Activated CD4-positive, alpha-beta T cell treated with anti-CD3 and anti-CD28 coated beads, Interleukin-2, amount 10 ng/mL, durations not matched to agents 24 days and 14 days (primary cell): ENCODE data around the gene CIT. TPM values are rescaled to one million over a fixed set of nuclear protein-coding genes. Genes with fewer than 3 reads are reported as not detected.
"Not testable (repeated sequence)": the region's sequence is repeated elsewhere in the genome, so short reads cannot be mapped to it uniquely, and the experiment has no call there.

ENCODE experiments used
- DNase-seq: peaks from one replicate; pipeline ENCODE4 v3.0.0; 2022
- H3K27ac Mint-ChIP-seq: one replicate; pipeline ENCODE4 v1.8.0; 2022; ENCODE audit warnings: mild to moderate bottlenecking, mixed read lengths
- H3K27me3 Mint-ChIP-seq: one replicate; pipeline ENCODE4 v1.8.0; 2022; ENCODE audit warnings: mixed read lengths
- H3K36me3 Mint-ChIP-seq: one replicate; pipeline ENCODE4 v1.8.0; 2022; ENCODE audit warnings: low read depth, mild to moderate bottlenecking, mixed read lengths
- H3K4me1 Mint-ChIP-seq: one replicate; pipeline ENCODE4 v1.8.0; 2021; ENCODE audit warnings: mixed read lengths
- H3K4me3 Mint-ChIP-seq: one replicate; pipeline ENCODE4 v1.8.0; 2022; ENCODE audit warnings: mild to moderate bottlenecking, moderate library complexity, mixed read lengths
- H3K9me3 Mint-ChIP-seq: one replicate; pipeline ENCODE4 v1.8.0; 2021; ENCODE audit warnings: mixed read lengths
- intact Hi-C: fragments of 100-400 bp; cut with micrococcal nuclease; formaldehyde crosslinking; loops from one replicate; pipeline ENCODE4 v1.15.1; 2023
- total RNA-seq: library from RNA; stranded (reverse); gene quantifications from 2 replicates; pipeline ENCODE4 v1.2.3, GENCODE V29; 2022

Gene CIT
- total RNA-seq, 1 donor from 2014 or later: 51.5 TPM

- no peaks in the 10 kb centered on the region for H3K36me3 Mint-ChIP-seq
- no peak overlapping the region for H3K4me3 Mint-ChIP-seq
- peaks cover 14% of the 10 kb centered on the region for H3K4me1 Mint-ChIP-seq
- DNase-seq: no peak
- no peak overlapping the region for H3K27ac Mint-ChIP-seq
- H3K27me3 Mint-ChIP-seq: peaks cover 10% of the 10 kb centered on the region
- no peaks in the 10 kb centered on the region for H3K9me3 Mint-ChIP-seq
- intact Hi-C loops: no loop called here
Observed at GRCh38 chr12:119661882-119662281, 215.2 kb downstream of the CIT start.

DNA sequence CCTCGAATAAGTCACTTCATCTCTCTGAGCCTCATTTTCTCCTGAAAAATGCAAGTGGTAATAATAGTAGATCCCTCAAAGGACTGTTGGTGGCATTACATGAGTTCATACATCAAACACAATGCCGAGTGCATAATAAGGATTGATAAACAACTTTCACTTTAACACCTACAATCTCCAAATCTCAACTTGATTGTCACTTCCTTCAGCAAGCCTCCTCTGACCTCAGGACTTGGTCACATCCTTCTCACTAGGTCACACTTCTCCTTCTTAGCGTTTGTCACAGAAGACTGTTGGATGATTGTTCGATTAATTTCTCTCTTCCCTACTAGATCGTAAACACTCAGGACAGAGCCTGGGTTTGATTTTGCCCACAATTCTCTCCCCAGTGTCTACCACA, 217.0 kb downstream of the CIT start:
- no peak overlapping the region for H3K27ac Mint-ChIP-seq
- intact Hi-C loops: no loop called here
- no peaks in the 10 kb centered on the region for H3K36me3 Mint-ChIP-seq
- peak overlapping the region; percentile 29 for H3K4me3 Mint-ChIP-seq
- no peaks in the 10 kb centered on the region for H3K9me3 Mint-ChIP-seq
- peaks cover 7% of the 10 kb centered on the region for H3K4me1 Mint-ChIP-seq
- peaks cover 10% of the 10 kb centered on the region for H3K27me3 Mint-ChIP-seq
- DNase-seq: no peak

DNA sequence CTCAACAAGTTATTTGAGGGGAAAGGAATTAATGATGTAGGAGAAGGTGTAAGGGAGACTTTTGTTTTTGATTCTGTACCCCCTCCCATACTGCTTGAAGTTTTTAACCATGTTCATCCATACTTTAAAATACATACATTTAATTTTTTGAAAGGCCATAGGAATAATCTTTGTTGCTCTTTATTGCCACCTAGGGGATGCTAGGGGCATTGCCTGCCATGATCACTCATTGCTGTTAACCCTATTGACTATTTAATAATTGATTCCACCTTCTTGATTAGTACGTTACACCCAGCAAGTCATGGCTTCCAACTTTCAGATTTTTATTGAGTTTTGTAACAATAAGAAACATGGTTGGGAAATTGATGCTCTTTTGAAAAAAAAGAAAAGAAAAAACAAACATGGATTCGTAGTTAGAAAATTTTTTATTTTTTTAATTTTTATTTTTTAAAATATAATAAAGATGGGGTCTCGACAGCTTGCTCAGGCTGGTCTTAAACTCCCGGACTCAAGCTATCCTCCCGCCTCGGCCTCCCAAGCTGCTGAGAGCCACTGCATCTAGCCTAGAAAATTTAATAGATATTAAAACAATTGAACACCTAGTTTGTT, 217.7 kb downstream of the CIT start:
- Mint-ChIP-seq H3K27me3 (peaks cover 10% of the 10 kb centered on the region), H3K4me3 (no peak overlapping the region), H3K9me3 (no peaks in the 10 kb centered on the region), H3K36me3 (no peaks in the 10 kb centered on the region), H3K4me1 (peaks cover 7% of the 10 kb centered on the region), H3K27ac (no peak overlapping the region)
- intact Hi-C loops: no loop called here
- peak; percentile 85 for DNase-seq

- DNase-seq, H3K36me3 Mint-ChIP-seq, H3K4me3 Mint-ChIP-seq, H3K4me1 Mint-ChIP-seq, H3K27ac Mint-ChIP-seq, H3K9me3 Mint-ChIP-seq, intact Hi-C loops: not testable (repeated sequence)
- peaks cover 10% of the 10 kb centered on the region for H3K27me3 Mint-ChIP-seq
Observed at GRCh38 chr12:119658166-119658565, 219.0 kb downstream of the CIT start.

DNA sequence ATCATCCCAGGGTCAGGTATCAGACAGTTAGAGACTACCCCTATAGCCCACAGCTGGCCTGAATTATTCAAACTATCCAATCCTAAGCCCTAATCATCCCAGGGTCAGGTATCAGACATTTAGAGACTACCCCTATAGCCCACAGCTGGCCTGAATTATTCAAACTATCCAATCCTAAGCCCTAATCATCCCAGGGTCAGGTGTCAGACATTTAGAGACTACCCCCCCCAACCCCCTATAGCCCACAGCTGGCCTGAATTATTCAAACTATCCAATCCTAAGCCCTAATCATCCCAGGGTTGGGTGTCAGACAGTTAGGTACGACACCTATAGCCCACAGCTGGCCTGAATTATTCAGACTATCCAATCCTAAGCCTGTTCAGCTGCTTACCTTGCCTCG, 220.1 kb downstream of the CIT start:
- H3K36me3 Mint-ChIP-seq, H3K9me3 Mint-ChIP-seq, H3K4me3 Mint-ChIP-seq, H3K27ac Mint-ChIP-seq, DNase-seq, H3K27me3 Mint-ChIP-seq, H3K4me1 Mint-ChIP-seq, intact Hi-C loops: not testable (repeated sequence)

GRCh38 chr12:119652665-119653064, 224.5 kb downstream of the CIT start:
- Mint-ChIP-seq H3K27ac (no peak overlapping the region), H3K4me3 (no peak overlapping the region), H3K36me3 (peaks cover 3% of the 10 kb centered on the region), H3K27me3 (peaks cover 3% of the 10 kb centered on the region), H3K4me1 (no peaks in the 10 kb centered on the region), H3K9me3 (peaks cover 6% of the 10 kb centered on the region)
- DNase-seq: no peak
- intact Hi-C loops: no loop called here

DNA sequence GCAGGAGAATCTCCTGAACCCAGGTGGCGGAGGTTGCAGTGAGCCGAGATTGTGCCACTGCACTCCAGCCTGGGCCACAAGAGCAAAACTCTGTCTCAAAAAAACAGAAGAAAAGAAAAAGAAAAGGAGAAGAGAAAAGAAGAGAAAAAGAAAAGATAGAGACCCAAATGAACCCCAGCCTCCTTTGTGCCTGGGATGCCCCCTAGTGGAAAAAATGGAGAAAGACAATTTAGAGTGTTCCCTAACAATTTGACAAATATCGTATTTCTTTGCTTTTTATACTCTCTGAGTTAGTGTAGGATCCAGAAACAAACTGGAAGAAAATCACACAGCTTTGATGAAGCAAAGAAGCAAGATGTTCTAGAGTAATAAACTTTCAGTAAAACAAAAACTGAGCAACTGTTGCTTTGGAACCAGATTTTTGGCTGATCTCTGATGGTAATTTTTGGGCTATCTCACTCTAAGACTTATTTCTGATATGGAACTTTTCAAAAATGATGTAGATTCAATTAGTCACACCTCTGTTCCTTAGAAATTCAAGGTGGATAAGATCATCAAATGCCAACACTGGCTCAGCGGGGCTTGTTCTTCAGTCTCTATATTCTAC, 227.8 kb downstream of the CIT start:
- H3K4me1 Mint-ChIP-seq: no peaks in the 10 kb centered on the region
- DNase-seq: no peak
- H3K4me3 Mint-ChIP-seq: no peak overlapping the region
- intact Hi-C loops: loop anchor here (2.0 kb wide), 1 partner anchor 205 kb away; no protein-coding TSS in a partner anchor
- peaks cover 3% of the 10 kb centered on the region for H3K36me3 Mint-ChIP-seq
- no peak overlapping the region for H3K27ac Mint-ChIP-seq
- peaks cover 3% of the 10 kb centered on the region for H3K27me3 Mint-ChIP-seq
- peaks cover 5% of the 10 kb centered on the region for H3K9me3 Mint-ChIP-seq

DNA sequence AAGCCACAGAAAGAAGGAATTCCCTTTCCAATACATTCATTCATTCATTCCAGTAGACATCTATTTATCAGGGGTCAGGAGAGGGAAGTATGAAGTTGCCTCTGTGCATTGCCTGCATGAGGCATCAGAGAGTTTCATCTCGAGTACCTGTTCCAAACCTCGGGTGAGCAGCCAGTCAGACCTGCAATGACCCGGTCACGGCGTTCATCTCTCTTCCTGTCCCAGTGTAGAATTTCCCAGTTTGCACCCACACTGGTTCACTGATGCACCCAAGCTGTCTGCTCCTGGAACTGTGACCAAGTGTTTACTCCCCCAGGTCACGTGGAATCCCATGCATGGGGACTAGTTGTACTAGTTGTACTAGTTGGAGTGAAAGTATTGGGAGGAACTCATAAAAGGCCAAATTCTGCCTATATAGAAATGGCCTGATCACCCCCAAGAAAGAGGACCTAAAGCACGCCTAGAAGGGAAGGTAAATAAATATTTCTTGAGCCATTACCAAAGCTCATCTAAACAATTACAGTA, 231.5 kb downstream of the CIT start:
- H3K4me1 Mint-ChIP-seq: no peaks in the 10 kb centered on the region
- peaks cover 3% of the 10 kb centered on the region for H3K27me3 Mint-ChIP-seq
- H3K27ac Mint-ChIP-seq: no peak overlapping the region
- no peaks in the 10 kb centered on the region for H3K36me3 Mint-ChIP-seq
- intact Hi-C loops: no loop called here
- DNase-seq: no peak
- H3K9me3 Mint-ChIP-seq: no peaks in the 10 kb centered on the region
- H3K4me3 Mint-ChIP-seq: no peak overlapping the region

DNA sequence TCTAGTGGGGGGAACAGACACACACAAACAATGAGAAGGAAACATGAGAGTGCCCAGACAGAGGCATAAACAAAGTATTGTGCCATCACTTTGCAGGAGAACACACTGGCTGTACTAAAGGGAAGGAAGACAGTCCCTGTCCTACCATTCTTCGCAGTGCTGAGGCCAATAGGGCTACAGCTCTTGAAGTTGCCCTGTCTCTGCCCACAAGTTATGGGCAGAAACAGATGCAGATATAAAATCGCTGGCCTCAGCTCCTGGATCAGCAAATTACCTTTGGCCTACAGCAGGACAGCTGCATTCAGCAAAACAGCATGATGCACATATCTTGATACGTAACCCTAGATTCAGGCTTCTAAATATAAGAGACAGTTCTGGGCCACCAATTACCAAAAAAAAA, 232.2 kb downstream of the CIT start:
- H3K36me3 Mint-ChIP-seq: no peaks in the 10 kb centered on the region
- H3K27me3 Mint-ChIP-seq: peaks cover 3% of the 10 kb centered on the region
- DNase-seq: no peak
- no peaks in the 10 kb centered on the region for H3K9me3 Mint-ChIP-seq
- intact Hi-C loops: no loop called here
- no peaks in the 10 kb centered on the region for H3K4me1 Mint-ChIP-seq
- no peak overlapping the region for H3K27ac Mint-ChIP-seq
- H3K4me3 Mint-ChIP-seq: no peak overlapping the region

- intact Hi-C loops: no loop called here
- Mint-ChIP-seq H3K9me3 (no peaks in the 10 kb centered on the region), H3K27ac (no peak overlapping the region), H3K36me3 (no peaks in the 10 kb centered on the region), H3K4me1 (no peaks in the 10 kb centered on the region), H3K27me3 (peaks cover 6% of the 10 kb centered on the region), H3K4me3 (no peak overlapping the region)
- DNase-seq: no peak
Observed at GRCh38 chr12:119642986-119643385, 234.1 kb downstream of the CIT start.

Other genes with a start within 250 kb of the CIT start
- 27.5 and 33.3 TPM in 2 replicates for gene PRKAB1, start 209.2 kb downstream of the CIT start, total RNA-seq
- 148 and 154 TPM in 2 replicates for gene BICDL1, start 111.9 kb upstream of the CIT start, total RNA-seq
- gene RAB35, start 239.4 kb upstream of the CIT start, total RNA-seq: 82.0 and 83.3 TPM in 2 replicates